DND-41 (cell line): Measurements from ENCODE around the gene POLE4.

Source experiments
- ATAC-seq: fragments of 200-7000 bp; cut with Tn5 transposase; 3 replicates; pipeline ENCODE4 v1.9.1; 2021; ENCODE audit warnings: low read depth; ENCODE audit not compliant: insufficient read depth
- DNase-seq: peaks from one replicate; pipeline ENCODE4 v3.0.0-alpha.2; 2020
- H2AFZ ChIP-seq: 2 replicates; pipeline ENCODE4 v1.6.0; 2012; ENCODE audit warnings: low read depth, low read length
- H3K27ac ChIP-seq: 2 replicates; pipeline ENCODE4 v1.5.1; 2012; ENCODE audit warnings: low read length, inconsistent platforms
- H3K27me3 ChIP-seq: fragments of 200-600 bp; sonication (generic); 2 replicates; pipeline ENCODE4 v1.6.0; 2012; ENCODE audit warnings: low read length, mild to moderate bottlenecking, inconsistent platforms; ENCODE audit not compliant: insufficient read depth, poor library complexity
- H3K36me3 ChIP-seq: 2 replicates; pipeline ENCODE4 v1.5.1; 2012; ENCODE audit warnings: low read length, inconsistent platforms; ENCODE audit not compliant: insufficient read depth
- H3K4me1 ChIP-seq: 2 replicates; pipeline ENCODE4 v1.5.1; 2012; ENCODE audit warnings: mild to moderate bottlenecking, low read length; ENCODE audit not compliant: insufficient read depth
- H3K4me2 ChIP-seq: 2 replicates; pipeline ENCODE4 v1.6.0; 2012; ENCODE audit warnings: mild to moderate bottlenecking, moderate library complexity, low read length, inconsistent platforms; ENCODE audit not compliant: insufficient read depth
- H3K4me3 ChIP-seq, 2 experiments: fragments of 200-600 bp in 1 of 2; shearing (Covaris generic) in 1 of 2; 2 replicates each; pipeline ENCODE4 v1.5.1; 2012 to 2016; ENCODE audit warnings: inconsistent platforms in 2 of 2, low read length in 2 of 2, mild to moderate bottlenecking in 2 of 2, low read depth in 1 of 2, moderate library complexity in 1 of 2
- H3K79me2 ChIP-seq: 2 replicates; pipeline ENCODE4 v1.6.0; 2012; ENCODE audit warnings: low read length, inconsistent platforms; ENCODE audit not compliant: insufficient read depth
- H3K9ac ChIP-seq: 2 replicates; pipeline ENCODE4 v1.6.0; 2012; ENCODE audit warnings: low read depth, mild to moderate bottlenecking, inconsistent platforms, low read length, moderate library complexity
- H3K9me3 ChIP-seq: 2 replicates; pipeline ENCODE4 v1.5.1; 2012; ENCODE audit warnings: low read length, moderate library complexity, mild to moderate bottlenecking, inconsistent platforms; ENCODE audit not compliant: insufficient read depth, severe bottlenecking
- H4K20me1 ChIP-seq: 2 replicates; pipeline ENCODE4 v1.6.0; 2012; ENCODE audit warnings: low read length; ENCODE audit not compliant: insufficient read depth
- CTCF ChIP-seq: IDR thresholded peaks from 2 replicates; pipeline ENCODE4 v1.5.1; 2012; ENCODE audit warnings: borderline replicate concordance, low read length, moderate library complexity, mild to moderate bottlenecking; ENCODE audit not compliant: poor library complexity, severe bottlenecking; ENCODE audit errors: extremely low read depth
- EZH2 ChIP-seq: IDR thresholded peaks from 3 replicates; pipeline ENCODE4 v1.6.1; 2012; ENCODE audit warnings: borderline replicate concordance, low read depth, mild to moderate bottlenecking, moderate library complexity, low read length, inconsistent platforms; ENCODE audit not compliant: severe bottlenecking

Gene POLE4

GRCh38 chr2:74944987-74945787 lies 13.3 kb upstream of the POLE4 start:
- no peak for ATAC-seq
- Histone ChIP-seq H3K27me3 (peaks cover 4% of the 10 kb centered on the region), H3K9me3 (no peaks in the 10 kb centered on the region), H3K4me2 (no peak overlapping the region), H3K36me3 (no peaks in the 10 kb centered on the region), H3K4me1 (no peaks in the 10 kb centered on the region), H2AFZ (no peak overlapping the region), H4K20me1 (no peaks in the 10 kb centered on the region), H3K79me2 (no peaks in the 10 kb centered on the region), H3K4me3 (no peak overlapping the region), H3K27ac (no peak overlapping the region), H3K9ac (no peak overlapping the region)
- no peak for TF ChIP-seq CTCF
- TF ChIP-seq EZH2, result no peak
- DNase-seq, result no peak

- Histone ChIP-seq H3K27ac (no peak overlapping the region), H3K79me2 (no peaks in the 10 kb centered on the region), H3K36me3 (no peaks in the 10 kb centered on the region), H2AFZ (no peak overlapping the region), H4K20me1 (no peaks in the 10 kb centered on the region), H3K9ac (no peak overlapping the region), H3K9me3 (no peaks in the 10 kb centered on the region), H3K4me1 (no peaks in the 10 kb centered on the region), H3K27me3 (peaks cover 4% of the 10 kb centered on the region), H3K4me2 (no peak overlapping the region), H3K4me3 (no peak overlapping the region)
- ATAC-seq, result no peak
- TF ChIP-seq CTCF (no peak), EZH2 (no peak)
- DNase-seq, result no peak
Measured at GRCh38 chr2:74945788-74946331, 12.6 kb upstream of the POLE4 start.

- peak; percentile 23 for DNase-seq
- Histone ChIP-seq H3K79me2 (no peaks in the 10 kb centered on the region), H3K9ac (no peak overlapping the region), H3K36me3 (no peaks in the 10 kb centered on the region), H3K27me3 (peaks cover 4% of the 10 kb centered on the region), H3K9me3 (peaks cover 3% of the 10 kb centered on the region), H3K27ac (no peak overlapping the region), H3K4me2 (no peak overlapping the region), H3K4me1 (no peaks in the 10 kb centered on the region), H4K20me1 (no peaks in the 10 kb centered on the region), H2AFZ (no peak overlapping the region), H3K4me3 (no peak overlapping the region)
- TF ChIP-seq EZH2, result no peak
- no peak for TF ChIP-seq CTCF
- no peak for ATAC-seq
Measured at GRCh38 chr2:74947703-74948102, 10.7 kb upstream of the POLE4 start.
